ENCODE data around the gene TERT. TPM values are rescaled to one million over a fixed set of nuclear protein-coding genes. Genes with fewer than 3 reads are reported as not detected.

TERT gene
- total RNA-seq, 4 donors from 2014 or later = not detected

GRCh38 chr5:1247811-1248210 is 47.1 kb downstream of the TERT start:
- H3K27me3 ChIP-seq = peaks cover 47% of the 10 kb centered on the region
- 71 to 83% methylated on average over 1 to 6 of the region's 6 CpGs for WGBS, 2 donors (ENCODE audit: low coverage in 1 of 2)
- TF ChIP-seq POLR2AphosphoS5 (IDR thresholded peaks at IDR 0.05) = no peak
- no peak for TF ChIP-seq CTCF (IDR thresholded peaks at IDR 0.05)
- TF ChIP-seq POLR2A (IDR thresholded peaks at IDR 0.05) = no peak
- TF ChIP-seq EP300 (IDR thresholded peaks at IDR 0.05; ENCODE audit: low read depth) = no peak
- H3K36me3 ChIP-seq = no peaks in the 10 kb centered on the region
- no peak overlapping the region for H3K27ac ChIP-seq
- H3K4me3 ChIP-seq = no peak overlapping the region
- peaks cover 0 to 7% (median 2%) of the 10 kb centered on the region in 4 donors for H3K4me1 ChIP-seq
- no peaks in the 10 kb centered on the region for H3K9me3 ChIP-seq
- no peak for DNase-seq
- intact Hi-C loops (cut with DNase I; ENCODE audit: low total_unique reads) = no loop called here
- in situ Hi-C loops (cut with MboI; ENCODE audit: low pct_ligation_motif_present in 1 of 4, low pct_unique_long_range_greater_than_20kb in 1 of 4, low sequenced_read_pairs in 3 of 4) = no loop called here

- peaks cover 47% of the 10 kb centered on the region for H3K27me3 ChIP-seq
These were observed 48.0 kb downstream of the TERT start for GRCh38 chr5:1246711-1247431.

GRCh38 chr5:1245905-1246576 is 48.8 kb downstream of the TERT start:
- H3K4me1 ChIP-seq = peaks cover 0 to under 1% (median 0%) of the 10 kb centered on the region in 4 donors
- peaks cover 47% of the 10 kb centered on the region for H3K27me3 ChIP-seq
- intact Hi-C loops (cut with DNase I; ENCODE audit: low total_unique reads) = no loop called here
- no peak for TF ChIP-seq POLR2AphosphoS5 (IDR thresholded peaks at IDR 0.05)
- TF ChIP-seq POLR2A (IDR thresholded peaks at IDR 0.05) = no peak
- TF ChIP-seq EP300 (IDR thresholded peaks at IDR 0.05; ENCODE audit: low read depth) = no peak
- TF ChIP-seq CTCF (IDR thresholded peaks at IDR 0.05) = no peak
- DNase-seq = no peak
- in situ Hi-C loops (cut with MboI; ENCODE audit: low pct_ligation_motif_present in 1 of 4, low pct_unique_long_range_greater_than_20kb in 1 of 4, low sequenced_read_pairs in 3 of 4) = no loop called here
- no peaks in the 10 kb centered on the region for H3K9me3 ChIP-seq
- H3K36me3 ChIP-seq = no peaks in the 10 kb centered on the region
- H3K4me3 ChIP-seq = no peak overlapping the region
- 44% methylated on average over 44 of the region's 58 CpGs; no CpG with 5 or more reads in 1 of the 2 donors for WGBS, 2 donors (ENCODE audit: low coverage in 1 of 2)
- no peak overlapping the region for H3K27ac ChIP-seq

More at GRCh38 chr5:1246711-1247431, 48.0 kb downstream of the TERT start:
- in situ Hi-C loops (cut with MboI; ENCODE audit: low pct_ligation_motif_present in 1 of 4, low pct_unique_long_range_greater_than_20kb in 1 of 4, low sequenced_read_pairs in 3 of 4) = no loop called here
- Histone ChIP-seq H3K4me3 (no peak overlapping the region), H3K36me3 (no peaks in the 10 kb centered on the region), H3K4me1 (peaks cover 0 to 7% (median 2%) of the 10 kb centered on the region in 4 donors), H3K9me3 (no peaks in the 10 kb centered on the region), H3K27ac (no peak overlapping the region)
- DNase-seq = peak; percentile 35
- intact Hi-C loops (cut with DNase I; ENCODE audit: low total_unique reads) = no loop called here
- TF ChIP-seq EP300 (IDR thresholded peaks at IDR 0.05; ENCODE audit: low read depth) = no peak
- no peak for TF ChIP-seq POLR2AphosphoS5 (IDR thresholded peaks at IDR 0.05)
- TF ChIP-seq POLR2A (IDR thresholded peaks at IDR 0.05) = no peak
- no peak for TF ChIP-seq CTCF (IDR thresholded peaks at IDR 0.05)
- WGBS, 2 donors (ENCODE audit: low coverage in 1 of 2) = 17% methylated on average over 43 of the region's 43 CpGs; no CpG with 5 or more reads in 1 of the 2 donors

DNA sequence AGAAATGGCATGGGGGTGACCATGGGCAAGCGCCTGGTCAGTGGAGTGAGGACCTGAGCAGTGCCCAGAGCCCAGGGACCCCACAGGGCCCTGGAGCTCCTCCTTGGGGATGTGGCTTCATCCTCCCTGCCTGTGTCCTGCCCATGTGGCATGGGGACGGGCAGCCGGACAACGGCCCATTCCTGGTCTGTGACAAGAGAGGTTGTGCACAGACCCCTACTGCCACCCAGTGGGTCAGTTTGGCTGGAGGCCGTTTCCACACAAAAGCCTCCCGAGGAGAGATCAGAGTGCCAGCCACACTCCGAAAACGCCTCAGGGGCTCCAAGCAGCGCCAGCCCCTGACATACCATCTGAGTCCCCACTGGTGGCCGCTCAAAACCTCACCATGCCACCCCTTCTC is 49.9 kb downstream of the TERT start:
- Histone ChIP-seq H3K27ac (no peak overlapping the region), H3K27me3 (peaks cover 47% of the 10 kb centered on the region), H3K9me3 (no peaks in the 10 kb centered on the region), H3K4me3 (no peak overlapping the region), H3K4me1 (peaks cover 3 to 9% (median 6%) of the 10 kb centered on the region in 4 donors), H3K36me3 (no peaks in the 10 kb centered on the region)
- in situ Hi-C loops (cut with MboI; ENCODE audit: low pct_ligation_motif_present in 1 of 4, low pct_unique_long_range_greater_than_20kb in 1 of 4, low sequenced_read_pairs in 3 of 4) (no loop called here), intact Hi-C loops (cut with DNase I; ENCODE audit: low total_unique reads) (no loop called here)
- no peak for DNase-seq
- TF ChIP-seq EP300 (IDR thresholded peaks at IDR 0.05; ENCODE audit: low read depth) (no peak), CTCF (IDR thresholded peaks at IDR 0.05) (peak in 1 of 5 experiments; percentile 5)
- 67% methylated on average over 10 of the region's 10 CpGs; no CpG with 5 or more reads in 1 of the 2 donors for WGBS, 2 donors (ENCODE audit: low coverage in 1 of 2)
